Inferior parietal cortex (tissue), 1 donor: ENCODE data around the gene CD28.
"Not testable (repeated sequence)": the region's sequence is repeated elsewhere in the genome, so short reads cannot be mapped to it uniquely, and the experiment has no call there.

Source experiments
- DNase-seq: peaks from one replicate; pipeline ENCODE4 v3.0.0-alpha.2; 2016; ENCODE audit errors: extremely low spot score

Gene CD28

DNA sequence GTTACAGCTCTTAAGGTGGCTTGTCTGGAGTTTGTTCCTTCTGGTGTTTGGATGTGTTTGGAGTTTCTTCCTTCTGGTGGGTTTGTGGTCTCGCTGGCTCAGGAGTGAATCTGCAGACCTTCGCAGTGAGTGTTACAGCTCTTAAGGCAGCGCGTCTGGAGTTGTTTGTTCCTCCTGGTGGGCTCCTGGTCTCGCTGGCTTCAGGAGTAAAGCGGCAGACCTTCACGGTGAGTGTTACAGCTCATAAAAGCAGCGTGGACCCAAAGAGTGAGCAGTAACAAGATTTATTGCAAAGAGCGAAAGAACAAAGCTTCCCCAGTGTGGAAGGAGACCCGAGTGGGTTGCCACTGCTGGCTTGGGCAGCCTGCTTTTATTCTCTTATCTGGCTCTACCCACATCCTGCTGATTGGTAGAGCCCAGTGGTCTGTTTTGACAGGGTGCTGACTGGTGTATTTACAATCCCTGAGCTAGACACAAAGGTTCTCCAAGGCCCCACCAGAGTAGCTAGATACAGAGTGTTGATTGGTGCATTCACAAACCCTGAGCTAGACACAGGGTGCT, 78.4 kb downstream of the CD28 start:
- not testable (repeated sequence) for DNase-seq

DNA sequence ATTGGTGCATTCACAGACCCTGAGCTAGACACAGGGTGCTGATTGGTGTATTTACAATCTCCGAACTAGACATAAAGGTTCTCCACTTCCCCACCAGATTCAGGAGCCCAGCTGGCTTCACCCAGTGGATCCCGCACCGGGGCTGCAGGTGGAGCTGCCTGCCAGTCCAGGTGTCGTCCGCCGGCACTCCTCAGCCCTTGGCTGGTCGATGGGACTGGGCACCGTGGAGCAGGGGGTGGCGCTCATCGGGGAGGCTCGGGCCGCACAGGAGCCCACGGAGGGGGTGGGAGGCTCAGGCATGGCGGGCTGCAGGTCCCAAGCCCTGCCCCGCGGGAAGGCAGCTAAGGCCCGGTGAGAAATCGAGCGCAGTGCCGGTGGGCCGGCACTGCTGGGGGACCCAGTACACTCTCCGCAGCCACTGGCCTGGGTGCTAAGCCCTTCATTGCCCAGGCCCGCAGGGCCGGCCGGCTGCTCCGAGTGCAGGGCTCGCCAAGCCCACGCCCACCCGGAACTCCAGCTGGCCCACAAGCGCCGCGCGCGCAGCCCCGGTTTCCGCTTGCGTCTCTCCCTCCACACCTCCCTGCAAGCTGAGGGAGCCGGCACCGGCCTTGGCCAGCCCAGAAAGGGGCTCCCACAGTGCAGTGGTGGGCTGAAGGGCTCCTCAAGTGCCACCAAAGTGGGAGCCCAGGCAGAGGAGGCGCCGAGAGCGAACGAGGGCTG, 79.1 kb downstream of the CD28 start:
- DNase-seq = not testable (repeated sequence)

DNA sequence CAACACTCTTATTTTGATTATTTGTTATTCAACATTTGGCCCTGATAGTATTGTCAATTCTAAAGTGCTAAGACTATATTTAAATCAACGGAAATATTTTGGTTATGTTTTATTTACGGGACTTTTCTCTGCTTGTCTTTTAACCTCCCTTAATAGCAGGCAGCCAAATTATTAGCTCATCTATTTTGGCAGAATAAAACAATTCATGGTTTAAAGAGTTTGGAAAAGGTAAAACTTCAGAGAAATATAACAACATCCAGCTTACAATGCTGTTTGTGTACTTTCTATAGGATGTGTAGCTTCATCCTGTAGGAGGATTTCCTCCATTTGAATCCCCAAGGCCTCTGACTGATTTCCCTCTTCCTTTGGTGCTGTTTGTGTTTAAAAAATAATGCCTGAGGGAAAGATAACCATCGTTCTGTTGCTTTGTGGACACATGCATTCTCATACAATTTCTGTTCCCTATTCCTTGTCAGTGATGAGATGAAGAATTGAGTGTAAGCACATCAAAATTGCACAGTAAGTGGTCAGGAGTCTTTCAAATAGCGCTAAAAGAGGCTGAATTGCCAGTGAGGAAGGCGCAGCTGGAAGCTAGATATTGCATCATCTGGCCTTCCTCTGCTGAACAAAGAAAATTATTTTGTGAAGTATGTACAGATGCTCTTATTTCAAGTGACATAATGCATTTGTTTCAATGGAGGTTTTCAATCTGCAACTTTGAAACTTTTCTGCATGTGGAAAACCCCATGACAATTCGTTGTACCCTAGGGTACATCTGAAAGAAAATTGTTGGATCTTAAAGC, 80.3 kb downstream of the CD28 start:
- no peak for DNase-seq

DNA sequence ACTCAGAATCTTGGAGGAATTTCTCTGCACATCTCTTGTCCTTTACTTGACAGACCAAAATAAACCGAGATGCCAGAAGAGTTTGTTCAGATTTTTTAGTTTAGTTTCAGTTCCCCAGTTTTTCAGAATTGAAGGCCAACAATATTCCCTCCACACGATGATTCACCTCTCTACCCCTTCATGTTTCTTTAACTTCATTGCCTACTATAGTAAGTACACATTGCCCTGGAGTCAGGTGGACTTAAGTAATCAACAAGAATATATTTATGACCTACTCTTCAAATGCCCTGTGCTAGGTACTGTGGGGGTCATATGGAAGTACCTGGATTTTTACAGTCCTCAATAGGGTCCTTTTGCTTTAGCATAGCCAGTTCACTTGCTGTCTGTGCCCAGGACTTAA, 81.5 kb downstream of the CD28 start:
- DNase-seq = no peak
